Body of pancreas (tissue), 4 donors: ENCODE results near the gene WNK2.

Experiments used
- CTCF ChIP-seq, 7 experiments: fragments of 450-650 bp in 4 of 7; fragments of 200-600 bp in 3 of 7; sonication (generic) in 3 of 7; IDR thresholded peaks; one replicate each; pipeline ENCODE4 v1.5.1; 2016 to 2019; ENCODE audit warnings: antibody characterized with exemption in 7 of 7
- POLR2A ChIP-seq, 3 donors: fragments of 450-650 bp; IDR thresholded peaks; one replicate each; pipeline ENCODE4 v1.6.1; 2016; ENCODE audit warnings: antibody characterized with exemption in 3 of 3, mild to moderate bottlenecking in 2 of 3

- TF ChIP-seq CTCF (IDR thresholded peaks at IDR 0.05) (no peak), POLR2A (IDR thresholded peaks at IDR 0.05) (no peak)
Measured at GRCh38 chr9:93183131-93183662, 742 bp upstream of the WNK2 start.
